Keratinocyte (primary cell): ENCODE results near the gene CDKN1C. TPM values are rescaled to one million over a fixed set of nuclear protein-coding genes. Genes with fewer than 3 reads are reported as not detected.

Experiments
- DNase-seq: peaks from one replicate; pipeline ENCODE4 v3.0.0-alpha.2; 2011; ENCODE audit warnings: low read depth, missing footprints, low spot score
- FAIRE-seq: peaks from 2 replicates; lab custom pipeline; 2011; peaks lifted over from hg19 to GRCh38; lab: Jason Lieb, UNC
- H2AFZ ChIP-seq: 2 replicates; pipeline ENCODE4 v1.6.0; 2012; ENCODE audit warnings: low read length, control low read depth, inconsistent platforms; ENCODE audit not compliant: control insufficient read depth
- H3K27ac ChIP-seq: 2 replicates; pipeline ENCODE4 v1.5.1; 2011; ENCODE audit warnings: low read length; ENCODE audit not compliant: control insufficient read depth, insufficient read depth
- H3K27me3 ChIP-seq: 3 replicates; pipeline ENCODE4 v1.6.0; 2011; ENCODE audit warnings: low read length; ENCODE audit not compliant: control insufficient read depth, insufficient read depth; ENCODE audit errors: extremely low read depth
- H3K36me3 ChIP-seq, 2 experiments: 2 replicates in 1 of 2; 3 replicates in 1 of 2; pipeline ENCODE4 v1.5.1; 2011; ENCODE audit warnings: low read length in 2 of 2, mild to moderate bottlenecking in 1 of 2; ENCODE audit not compliant: control insufficient read depth in 2 of 2, insufficient read depth in 2 of 2; ENCODE audit errors: extremely low read depth in 1 of 2
- H3K4me1 ChIP-seq: 3 replicates; pipeline ENCODE4 v1.5.1; 2011; ENCODE audit warnings: low read length; ENCODE audit not compliant: control insufficient read depth, insufficient read depth; ENCODE audit errors: extremely low read depth
- H3K4me2 ChIP-seq: 3 replicates; pipeline ENCODE4 v1.6.0; 2011; ENCODE audit warnings: low read depth, low read length; ENCODE audit not compliant: control insufficient read depth, insufficient read depth; ENCODE audit errors: extremely low read depth
- H3K4me3 ChIP-seq, 3 experiments: fragments of 200-600 bp in 1 of 3; sonication (generic) in 1 of 3; 2 replicates in 2 of 3; 3 replicates in 1 of 3; pipeline ENCODE4 v1.5.1; 2011 to 2016; ENCODE audit warnings: low read length in 3 of 3, mild to moderate bottlenecking in 3 of 3, control low read depth in 2 of 3, inconsistent platforms in 1 of 3, low read depth in 1 of 3, mixed read lengths in 1 of 3, mixed run types in 1 of 3, moderate library complexity in 1 of 3; ENCODE audit not compliant: control insufficient read depth in 2 of 3, insufficient read depth in 2 of 3; ENCODE audit errors: extremely low read depth in 1 of 3
- H3K79me2 ChIP-seq: 2 replicates; pipeline ENCODE4 v1.6.0; 2012; ENCODE audit warnings: low read length; ENCODE audit not compliant: control insufficient read depth, insufficient read depth
- H3K9ac ChIP-seq: 3 replicates; pipeline ENCODE4 v1.6.0; 2011; ENCODE audit warnings: low read length; ENCODE audit not compliant: control insufficient read depth, insufficient read depth; ENCODE audit errors: extremely low read depth
- H3K9me1 ChIP-seq: 3 replicates; pipeline ENCODE4 v1.6.0; 2011; ENCODE audit warnings: low read length; ENCODE audit not compliant: control insufficient read depth, insufficient read depth; ENCODE audit errors: extremely low read depth
- H3K9me3 ChIP-seq: 2 replicates; pipeline ENCODE4 v1.5.1; 2012; ENCODE audit warnings: low read depth, low read length; ENCODE audit not compliant: control insufficient read depth
- H4K20me1 ChIP-seq: 3 replicates; pipeline ENCODE4 v1.6.0; 2011; ENCODE audit warnings: low read length; ENCODE audit not compliant: control insufficient read depth, insufficient read depth; ENCODE audit errors: extremely low read depth
- CTCF ChIP-seq, 3 experiments: IDR thresholded peaks in 1 of 3; conservative IDR thresholded peaks in 1 of 3; optimal IDR thresholded peaks in 1 of 3; 2 replicates in 2 of 3; 3 replicates in 1 of 3; pipeline versions ENCODE3 to v1.5.1; 2011; ENCODE audit warnings: low read length in 3 of 3, mild to moderate bottlenecking in 3 of 3, moderate library complexity in 2 of 3, control low read depth in 1 of 3, inconsistent platforms in 1 of 3; ENCODE audit not compliant: insufficient read depth in 2 of 3; ENCODE audit errors: extremely low read depth in 1 of 3
- EZH2 ChIP-seq: IDR thresholded peaks from one replicate; pipeline ENCODE4 v1.6.1; 2012; ENCODE audit warnings: inconsistent platforms, mild to moderate bottlenecking, low read length, moderate library complexity
- dilution Hi-C: fragments of 300-500 bp; cut with MboI; formaldehyde crosslinking; loops from one replicate; pipeline ENCODE4 v1.7.0; 2020; ENCODE audit warnings: low sequenced_read_pairs; ENCODE audit not compliant: extremely low pct_ligation_motif_present
- polyA minus RNA-seq, 3 experiments: library from RNA; depleted of rRNA, polyadenylated mRNA; stranded (reverse); fragments of >200 nt; gene quantifications; 1 replicate in 1 of 3; 2 replicates in 1 of 3; 3 replicates in 1 of 3; pipeline ENCODE4 v1.2.3, GENCODE V29; 2011
- polyA plus RNA-seq, 5 experiments: library from polyadenylated mRNA; depleted of rRNA in 3 of 5; stranded (reverse) in 3 of 5; stranded (forward) in 1 of 5; unstranded in 1 of 5; fragments of >200 nt; gene quantifications; 1 replicate in 1 of 5; 2 replicates in 3 of 5; 3 replicates in 1 of 5; pipeline versions ENCODE4 v1.2.1 to v1.2.3, GENCODE V29; 2011 to 2012; ENCODE audit warnings: missing spikeins in 2 of 5, low read depth in 1 of 5, low replicate concordance in 1 of 5

The CDKN1C gene
- 0.06 to 0.49 TPM (median 0.37 TPM) in 3 replicates for polyA plus RNA-seq
- polyA plus RNA-seq (2011; ENCODE audit: low read depth): 9.8 TPM
- polyA plus RNA-seq (2011; cell fraction: cytosol; rRNA removed): 0.21 and 0.24 TPM in 2 replicates
- 0.23 and 0.27 TPM in 2 replicates for polyA plus RNA-seq (2011; cell fraction: nucleus; rRNA removed)
- polyA plus RNA-seq (2012; ENCODE audit: low replicate concordance): 0.26 and 7.1 TPM in 2 replicates
- not detected in 3 replicates for polyA minus RNA-seq
- polyA minus RNA-seq (2011; cell fraction: cytosol; rRNA and poly(A)+ RNA removed): 2.9 TPM
- 0.31 and 0.84 TPM in 2 replicates for polyA minus RNA-seq (2011; cell fraction: nucleus; rRNA and poly(A)+ RNA removed)

- Histone ChIP-seq H3K36me3 (no peaks in the 10 kb centered on the region), H4K20me1 (peaks cover 2% of the 10 kb centered on the region), H2AFZ (peak within 1 kb of the TSS; percentile 68), H3K4me1 (peaks cover 7% of the 10 kb centered on the region), H3K9me3 (no peaks in the 10 kb centered on the region), H3K4me2 (peak within 1 kb of the TSS; percentile 84), H3K27me3 (peaks cover 49% of the 10 kb centered on the region), H3K4me3 (peak within 1 kb of the TSS; percentile 42 to 64 (median 57)), H3K9me1 (no peaks in the 10 kb centered on the region), H3K9ac (no peak within 1 kb of the TSS), H3K79me2 (no peaks in the 10 kb centered on the region), H3K27ac (no peak within 1 kb of the TSS)
- DNase-seq (no peak), FAIRE-seq (no peak)
- dilution Hi-C loops: no loop called here
- TF ChIP-seq CTCF (optimal IDR thresholded peaks at IDR 0.05 in 1 of 3, IDR thresholded peaks at IDR 0.05 in 1 of 3, conservative IDR thresholded peaks at IDR 0.05 in 1 of 3; ENCODE audit: extremely low read depth in 1 of 3, insufficient read depth in 2 of 3, low read length in 3 of 3) (no peak), EZH2 (no peak)
Measured at GRCh38 chr11:2885678-2886081, at the start of gene CDKN1C. CDKN1C (minus strand) TSS chr11:2885775; CDS start chr11:2885456, 319 bp downstream.

GRCh38 chr11:2934611-2935239 is 49.1 kb upstream of the CDKN1C start:
- Histone ChIP-seq H3K36me3 (no peaks in the 10 kb centered on the region), H2AFZ (no peak overlapping the region), H3K4me2 (no peak overlapping the region), H3K9me1 (no peaks in the 10 kb centered on the region), H3K27me3 (no peaks in the 10 kb centered on the region), H3K4me3 (no peak overlapping the region), H3K9ac (no peak overlapping the region), H3K4me1 (peaks cover 35% of the 10 kb centered on the region), H3K9me3 (peaks cover 5% of the 10 kb centered on the region), H3K79me2 (no peaks in the 10 kb centered on the region), H4K20me1 (no peaks in the 10 kb centered on the region), H3K27ac (no peak overlapping the region)
- no peak for FAIRE-seq
- TF ChIP-seq EZH2: no peak
- TF ChIP-seq CTCF (optimal IDR thresholded peaks at IDR 0.05 in 1 of 3, IDR thresholded peaks at IDR 0.05 in 1 of 3, conservative IDR thresholded peaks at IDR 0.05 in 1 of 3; ENCODE audit: extremely low read depth in 1 of 3, insufficient read depth in 2 of 3, low read length in 3 of 3): no peak
- no peak for DNase-seq
- dilution Hi-C loops: no loop called here
